GM19351 (cell line): Measurements from ENCODE around the gene TRPC3.

Source experiments
- ATAC-seq: cut with Tn5 transposase; IDR thresholded peaks from one replicate; pipeline ENCODE4 v1.9.1; 2021; ENCODE audit warnings: mild to moderate bottlenecking, moderate library complexity; ENCODE audit not compliant: unreplicated experiment

TRPC3 gene

GRCh38 chr4:121951521-121952110 lies at the start of gene TRPC3:
Gene TRPC3 (minus strand): TSS chr4:121952060. CDS start chr4:121951680, 380 bp downstream.
- ATAC-seq = peak; percentile 36

DNA sequence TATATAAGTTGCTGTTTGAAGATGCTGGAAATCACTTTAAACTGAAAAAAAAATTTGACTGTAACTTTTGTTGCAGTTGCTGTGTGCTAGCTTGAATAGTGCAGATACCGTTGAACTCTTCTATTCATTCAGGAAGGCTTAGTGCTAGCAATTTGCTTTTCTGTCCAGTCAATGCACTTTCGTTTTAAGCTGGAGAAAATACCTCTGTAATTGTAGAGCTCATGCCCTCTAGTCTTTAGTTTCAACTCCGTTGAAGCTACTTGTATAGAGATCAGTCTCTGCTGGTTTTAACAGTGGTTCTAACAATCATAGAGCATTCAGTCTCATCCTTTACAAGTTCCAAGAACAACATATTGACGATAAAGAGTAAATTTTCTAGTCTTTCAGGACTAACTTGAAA lies 49.0 kb upstream of the TRPC3 start:
- ATAC-seq = no peak

GRCh38 chr4:121998024-121998423 lies 46.2 kb upstream of the TRPC3 start:
- no peak for ATAC-seq

GRCh38 chr4:121995790-121996537 lies 44.1 kb upstream of the TRPC3 start:
- ATAC-seq = no peak

GRCh38 chr4:121991968-121992367 lies 40.1 kb upstream of the TRPC3 start:
- no peak for ATAC-seq

DNA sequence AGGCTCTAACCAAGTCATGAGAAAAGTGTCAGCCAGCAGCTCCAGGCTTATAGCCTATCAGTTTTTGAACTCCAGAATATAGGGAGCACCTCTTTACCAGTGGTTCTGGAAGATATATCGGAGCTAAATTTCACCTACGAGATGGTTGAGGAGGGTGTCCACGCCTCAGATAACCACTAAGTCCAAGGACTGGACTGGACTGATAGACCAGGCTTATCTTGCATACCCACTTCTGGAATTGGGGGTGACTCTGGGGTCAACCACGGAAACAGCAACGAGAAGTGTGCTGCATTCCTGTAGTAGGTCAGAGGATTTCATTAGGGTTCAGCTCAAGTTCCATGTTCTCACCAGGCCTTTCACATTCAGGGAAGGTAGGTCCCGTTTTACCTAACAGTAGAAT lies 38.6 kb upstream of the TRPC3 start:
- ATAC-seq = no peak

DNA sequence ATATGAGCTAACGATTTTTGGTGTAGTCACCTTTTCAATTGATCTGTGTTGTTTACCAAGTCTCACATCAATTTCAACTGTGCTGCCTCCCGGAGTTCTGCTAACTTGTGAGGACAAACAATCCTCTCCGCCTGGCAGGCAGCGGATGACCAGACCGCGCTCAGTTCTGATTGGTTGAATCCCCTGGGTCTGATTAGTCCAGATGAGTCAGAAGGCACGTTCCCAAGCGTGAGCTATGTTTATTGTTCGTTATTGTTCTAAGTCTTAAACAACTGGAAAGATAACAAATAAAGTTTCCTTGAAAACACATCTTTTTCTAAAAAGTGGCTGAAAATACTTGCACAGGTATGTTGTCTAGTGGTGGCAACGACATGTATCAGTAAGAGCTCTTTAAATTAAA lies 37.9 kb upstream of the TRPC3 start:
- no peak for ATAC-seq

DNA sequence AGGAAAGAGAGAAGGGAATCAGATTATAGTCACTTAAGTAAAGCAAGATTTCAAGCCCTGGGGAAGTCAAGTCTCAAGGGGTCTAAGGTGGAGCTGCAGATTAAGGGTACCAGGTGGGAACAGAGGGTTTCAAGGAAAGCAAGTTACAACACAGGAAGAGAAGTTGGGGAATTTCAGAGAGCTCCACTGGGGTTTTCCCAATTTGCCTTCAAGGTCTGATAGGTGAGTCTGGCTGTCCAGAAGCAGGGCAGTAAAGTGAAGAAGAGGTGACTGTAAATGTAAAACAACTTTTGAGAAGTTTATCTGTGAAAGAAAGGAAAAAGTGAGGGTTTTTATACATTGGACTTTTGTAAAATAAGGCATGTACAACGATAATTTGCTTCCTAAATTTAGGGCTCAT lies 37.1 kb upstream of the TRPC3 start:
- ATAC-seq = no peak

- ATAC-seq = no peak
Observed at GRCh38 chr4:121980643-121981042, 28.8 kb upstream of the TRPC3 start.

DNA sequence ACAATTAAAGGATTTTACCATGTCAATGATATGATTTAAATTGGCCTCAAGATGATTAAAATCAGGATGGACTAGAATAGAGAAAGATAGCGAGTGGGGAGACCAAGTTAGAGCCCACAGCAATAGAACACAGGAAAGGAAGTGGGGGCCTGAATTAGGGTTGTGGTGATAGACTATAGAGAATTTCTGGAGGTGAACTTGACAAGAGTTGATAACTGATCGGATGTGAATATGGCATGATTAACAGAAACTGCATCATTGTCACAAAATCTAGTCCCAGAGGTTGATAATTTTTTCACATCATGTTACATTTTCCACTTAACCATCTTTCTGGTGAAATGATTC lies 26.3 kb upstream of the TRPC3 start:
- peak; percentile 55 for ATAC-seq

GRCh38 chr4:121977251-121978171 lies 25.7 kb upstream of the TRPC3 start:
- peak; percentile 99 for ATAC-seq

- ATAC-seq = no peak
Observed at GRCh38 chr4:121975784-121976183, 23.9 kb upstream of the TRPC3 start.

DNA sequence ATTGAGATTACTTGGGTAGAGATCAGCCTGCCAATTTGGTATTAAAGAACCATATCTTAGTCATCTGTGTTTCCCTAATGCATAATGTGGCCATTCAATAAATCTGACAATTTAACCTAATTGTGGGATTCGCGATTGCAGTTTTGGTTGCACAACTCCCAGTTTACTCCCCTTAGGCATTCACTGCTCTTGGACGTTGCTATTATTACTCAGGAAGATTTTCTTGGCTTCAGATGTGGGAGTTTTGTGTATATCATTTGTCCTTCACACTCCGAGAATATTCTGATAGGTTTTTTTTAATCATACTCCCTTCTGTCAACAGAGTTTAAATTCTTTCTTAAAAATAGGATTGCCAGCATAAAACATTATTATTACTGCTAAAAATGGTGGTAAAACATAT lies 22.0 kb upstream of the TRPC3 start:
- no peak for ATAC-seq

DNA sequence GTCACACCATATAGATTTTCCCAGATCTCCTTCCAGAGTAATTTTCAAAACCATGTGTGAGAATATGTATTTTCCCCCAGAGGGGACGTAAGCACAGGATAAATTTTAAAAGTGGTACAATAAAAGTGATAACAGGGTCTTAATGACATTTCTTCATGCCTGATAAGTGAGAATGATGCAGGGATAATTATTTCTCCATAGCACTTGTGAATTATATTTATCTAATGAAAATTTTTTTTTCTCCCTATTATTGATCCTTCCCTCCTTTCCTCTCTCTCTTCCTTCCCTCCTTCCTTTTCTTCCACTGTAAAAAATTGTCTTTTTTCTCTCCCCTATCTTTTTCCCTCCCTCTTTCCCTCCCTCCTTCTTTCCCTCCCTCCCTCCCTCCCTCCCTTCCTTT lies 17.0 kb upstream of the TRPC3 start:
- ATAC-seq = no peak

- ATAC-seq = no peak
Observed at GRCh38 chr4:121964958-121965357, 13.1 kb upstream of the TRPC3 start.

DNA sequence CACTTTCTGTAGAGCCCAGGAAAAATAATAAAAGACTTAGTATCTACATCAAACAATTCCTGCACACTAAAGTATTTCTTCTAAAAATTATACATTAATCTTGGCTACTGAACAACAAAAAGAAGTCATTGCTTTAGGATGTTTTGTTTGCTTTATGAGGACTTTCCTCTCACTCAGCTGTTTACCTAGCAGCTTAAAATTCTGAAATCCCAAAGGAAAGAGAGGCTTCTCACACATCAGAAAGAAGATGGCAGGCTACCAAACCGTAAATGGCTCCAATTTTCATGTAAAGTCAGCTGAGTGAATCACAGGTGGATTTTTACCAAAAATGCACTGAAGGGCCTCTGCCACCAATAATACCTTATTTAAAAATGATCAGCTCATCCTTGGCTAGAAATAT lies 9.0 kb upstream of the TRPC3 start:
- no peak for ATAC-seq

DNA sequence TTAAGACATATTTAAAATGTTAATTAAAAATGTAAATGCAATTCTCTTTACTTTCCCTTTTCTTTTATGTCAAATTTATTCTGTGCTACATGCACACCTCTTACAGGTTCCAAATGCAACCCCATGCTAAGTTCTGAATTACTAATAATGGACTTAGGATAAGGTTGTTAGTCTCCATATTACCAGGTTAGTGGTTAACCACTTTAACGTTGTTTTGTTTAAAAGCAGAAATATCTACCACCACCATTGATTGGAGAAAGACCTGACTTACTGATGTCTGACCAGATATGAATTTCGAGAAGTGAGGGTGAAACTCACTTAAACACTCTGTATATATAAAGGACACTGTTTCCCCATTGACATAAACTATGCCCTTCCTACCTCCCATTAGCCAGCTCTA lies 6.9 kb upstream of the TRPC3 start:
- no peak for ATAC-seq

GRCh38 chr4:121957266-121957665 lies 5.4 kb upstream of the TRPC3 start:
- no peak for ATAC-seq

GRCh38 chr4:121953860-121954259 lies 2.0 kb upstream of the TRPC3 start:
- ATAC-seq = no peak

DNA sequence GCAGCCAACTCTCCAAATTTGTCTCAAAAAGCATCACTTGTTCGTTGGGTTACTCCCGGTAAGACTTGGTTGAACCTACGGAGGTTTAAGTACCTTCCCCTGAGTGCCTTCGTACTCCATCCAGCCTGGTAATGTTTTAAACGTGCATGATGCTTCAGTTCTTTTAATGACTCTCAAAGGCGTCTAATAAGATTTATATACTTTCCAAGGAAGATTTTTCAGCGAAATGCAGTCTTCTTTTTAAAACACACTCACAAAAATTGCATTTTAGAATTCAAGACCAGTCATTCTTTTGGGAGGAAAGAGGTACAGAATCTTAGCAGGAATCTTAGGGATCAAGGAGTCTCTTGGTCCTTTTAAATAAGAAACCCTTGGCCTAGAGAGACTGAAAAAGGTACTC lies 430 bp upstream of the TRPC3 start:
- ATAC-seq = no peak

GRCh38 chr4:121950680-121951520 lies 960 bp downstream of the TRPC3 start:
- ATAC-seq = peak; percentile 20
